SK-N-SH (cell line): ENCODE results near the gene G6PD. TPM values are rescaled to one million over a fixed set of nuclear protein-coding genes. Genes with fewer than 3 reads are reported as not detected.
"Not testable (repeated sequence)": the region's sequence is repeated elsewhere in the genome, so short reads cannot be mapped to it uniquely, and the experiment has no call there.

Experiments
- CTCF ChIA-PET: fragments of 300-600, 350-600 bp; formaldehyde crosslinking; extraction: SDS; loops from one replicate; lab custom pipeline; 2021; lab: Yijun Ruan, JAX
- POLR2A ChIA-PET: fragments of 350-600 bp; sonication (Branson Sonifier 250); formaldehyde crosslinking; extraction: SDS; loops from one replicate; lab custom pipeline; 2020; ENCODE audit warnings: antibody characterized with exemption, inconsistent platforms; lab: Yijun Ruan, JAX
- DNase-seq: peaks from one replicate; pipeline ENCODE4 v3.0.0; 2012
- H2AFZ ChIP-seq: fragments of 200-600 bp; sonication (generic); 2 replicates; pipeline ENCODE4 v1.8.1; 2016; ENCODE audit warnings: antibody characterized with exemption, mild to moderate bottlenecking, low read depth
- H3F3A ChIP-seq: fragments of 200-600 bp; sonication (generic); replicated peaks from 2 replicates; pipeline ENCODE3; 2016; ENCODE audit warnings: antibody characterized with exemption, mild to moderate bottlenecking; ENCODE audit not compliant: insufficient read depth
- H3K27ac ChIP-seq, 2 experiments: fragments of 200-500 bp in 1 of 2; fragments of 200-600 bp in 1 of 2; sonication (Bioruptor generic) in 1 of 2; sonication (generic), shearing (Covaris generic) in 1 of 2; 2 replicates each; pipeline versions ENCODE4 v1.5.1 to v1.6.1; 2014 to 2016; ENCODE audit warnings: low read depth in 2 of 2, inconsistent platforms in 1 of 2, low read length in 1 of 2, mild to moderate bottlenecking in 1 of 2, mixed read lengths in 1 of 2
- H3K27me3 ChIP-seq: fragments of 200-600 bp; sonication (generic), shearing (Covaris generic); 2 replicates; pipeline ENCODE4 v1.6.1; 2016; ENCODE audit warnings: mixed run types; ENCODE audit not compliant: insufficient read depth
- H3K36me3 ChIP-seq, 2 experiments: fragments of 200-500 bp in 1 of 2; fragments of 200-600 bp in 1 of 2; sonication (Bioruptor generic) in 1 of 2; sonication (generic) in 1 of 2; replicated peaks in 1 of 2; 2 replicates each; pipeline versions ENCODE3 to v1.5.1; 2014 to 2016; ENCODE audit warnings: low read length in 1 of 2, mild to moderate bottlenecking in 1 of 2; ENCODE audit not compliant: insufficient read depth in 2 of 2, control insufficient read depth in 1 of 2
- H3K4me1 ChIP-seq, 2 experiments: fragments of 200-500 bp in 1 of 2; fragments of 200-600 bp in 1 of 2; sonication (Bioruptor generic) in 1 of 2; sonication (generic), shearing (Covaris generic) in 1 of 2; 2 replicates each; pipeline versions ENCODE4 v1.5.1 to v1.6.1; 2014 to 2016; ENCODE audit warnings: low read depth in 1 of 2, low read length in 1 of 2, mixed run types in 1 of 2; ENCODE audit not compliant: insufficient read depth in 2 of 2, control insufficient read depth in 1 of 2
- H3K4me2 ChIP-seq: fragments of 200-600 bp; sonication (generic), shearing (Covaris generic); 2 replicates; pipeline ENCODE4 v1.6.1; 2017; ENCODE audit warnings: mixed run types
- H3K4me3 ChIP-seq, 2 experiments: fragments of 200-500 bp in 1 of 2; fragments of 200-600 bp in 1 of 2; sonication (Bioruptor generic) in 1 of 2; sonication (generic), shearing (Covaris generic) in 1 of 2; 2 replicates each; pipeline versions ENCODE4 v1.5.1 to v1.8.1; 2014 to 2016; ENCODE audit warnings: low read depth in 2 of 2, inconsistent platforms in 1 of 2, low read length in 1 of 2, mild to moderate bottlenecking in 1 of 2, mixed read lengths in 1 of 2, moderate library complexity in 1 of 2
- H3K79me2 ChIP-seq: fragments of 200-600 bp; sonication (generic); 2 replicates; pipeline ENCODE4 v1.8.1; 2017; ENCODE audit warnings: mild to moderate bottlenecking; ENCODE audit not compliant: insufficient read depth
- H3K9ac ChIP-seq: fragments of 200-600 bp; sonication (generic); 2 replicates; pipeline ENCODE4 v1.6.1; 2017; ENCODE audit warnings: mixed run types
- H3K9me2 ChIP-seq: fragments of 200-600 bp; sonication (generic); 2 replicates; pipeline ENCODE4 v1.6.1; 2017; ENCODE audit warnings: mixed run types
- H3K9me3 ChIP-seq: fragments of 200-600 bp; sonication (generic); 2 replicates; pipeline ENCODE4 v1.6.1; 2017; ENCODE audit warnings: mixed run types, mild to moderate bottlenecking, moderate library complexity
- H4K20me1 ChIP-seq: fragments of 200-600 bp; sonication (generic); 2 replicates; pipeline ENCODE4 v1.6.1; 2017; ENCODE audit warnings: mild to moderate bottlenecking, mixed run types; ENCODE audit not compliant: insufficient read depth
- WGBS: methylation state at CpG from one replicate; pipeline ENCODE4 v1.1.6; 2017; ENCODE audit warnings: low lambda C conversion rate; 5-methylcytosine and 5-hydroxymethylcytosine counted together
- polyA plus RNA-seq, 3 experiments: library from polyadenylated mRNA; depleted of rRNA; stranded (reverse); fragments of >200 nt; gene quantifications; 2 replicates each; pipeline ENCODE4 v1.2.3, GENCODE V29; 2012

G6PD gene
- polyA plus RNA-seq, 1 of the 3 experiments (the other 2 are of a cell fraction): 131 TPM

DNA sequence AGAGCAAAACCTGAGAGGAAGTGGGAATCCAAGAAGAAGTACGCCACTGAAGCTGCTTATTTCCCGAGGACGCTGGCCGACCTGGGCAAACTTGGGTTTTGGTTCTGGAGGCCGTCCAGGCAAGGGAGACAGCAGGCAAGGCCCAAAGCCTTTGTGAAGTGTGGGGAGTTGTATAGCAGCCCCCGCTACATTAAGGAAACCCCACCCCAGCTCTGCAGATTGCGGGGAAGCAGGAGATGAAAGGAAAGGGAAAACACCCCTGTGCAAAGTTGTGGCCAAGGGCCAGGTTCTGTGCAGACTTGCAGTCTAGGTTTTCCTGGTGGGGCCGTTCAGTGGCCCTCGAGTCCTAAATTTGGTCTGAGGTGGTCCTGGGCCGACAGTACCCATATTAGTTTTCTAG lies 26.4 kb upstream of the G6PD start:
- POLR2A ChIA-PET, H3K79me2 ChIP-seq, H3K27ac ChIP-seq, DNase-seq, H3K9ac ChIP-seq, H3K4me2 ChIP-seq, H2AFZ ChIP-seq, H3K9me2 ChIP-seq, H4K20me1 ChIP-seq, H3K9me3 ChIP-seq, H3K4me3 ChIP-seq, H3K27me3 ChIP-seq, H3K4me1 ChIP-seq, H3K36me3 ChIP-seq, H3F3A ChIP-seq, CTCF ChIA-PET: not testable (repeated sequence)
- WGBS: no CpG with 5 or more reads among the region's 10 CpGs

- CTCF ChIA-PET, H3K27ac ChIP-seq, DNase-seq, H3K36me3 ChIP-seq, H3K27me3 ChIP-seq, H3K4me1 ChIP-seq, H4K20me1 ChIP-seq, H3K4me3 ChIP-seq, POLR2A ChIA-PET, H3K4me2 ChIP-seq, H3K9me2 ChIP-seq, H3K9ac ChIP-seq, H3K79me2 ChIP-seq, H3K9me3 ChIP-seq, H3F3A ChIP-seq, H2AFZ ChIP-seq: not testable (repeated sequence)
- no CpG with 5 or more reads among the region's 11 CpGs for WGBS
Measured at GRCh38 chrX:154570361-154570760, 23.7 kb upstream of the G6PD start.

- H3K9me2 ChIP-seq, POLR2A ChIA-PET, H3K27me3 ChIP-seq, H3K4me1 ChIP-seq, H3K27ac ChIP-seq, CTCF ChIA-PET, H3K9ac ChIP-seq, H4K20me1 ChIP-seq, H3K79me2 ChIP-seq, H3K9me3 ChIP-seq, H3F3A ChIP-seq, DNase-seq, H3K4me3 ChIP-seq, H2AFZ ChIP-seq, H3K4me2 ChIP-seq, H3K36me3 ChIP-seq: not testable (repeated sequence)
- no CpG with 5 or more reads among the region's 10 CpGs for WGBS
Measured at GRCh38 chrX:154562295-154562694, 15.6 kb upstream of the G6PD start.

GRCh38 chrX:154560326-154560725 lies 13.7 kb upstream of the G6PD start:
- H3K36me3 ChIP-seq, H3K9me2 ChIP-seq, CTCF ChIA-PET, DNase-seq, H3K27me3 ChIP-seq, H3K79me2 ChIP-seq, POLR2A ChIA-PET, H3K9me3 ChIP-seq, H2AFZ ChIP-seq, H3K4me2 ChIP-seq, H4K20me1 ChIP-seq, H3K4me1 ChIP-seq, H3F3A ChIP-seq, H3K4me3 ChIP-seq, H3K27ac ChIP-seq, H3K9ac ChIP-seq: not testable (repeated sequence)
- WGBS: 72% methylated on average over 8 of the region's 31 CpGs

GRCh38 chrX:154558896-154559295 lies 12.2 kb upstream of the G6PD start:
- H3K36me3 ChIP-seq, H3F3A ChIP-seq, H3K27ac ChIP-seq, H3K9me2 ChIP-seq, H3K9ac ChIP-seq, H2AFZ ChIP-seq, DNase-seq, H3K9me3 ChIP-seq, H3K4me3 ChIP-seq, H4K20me1 ChIP-seq, H3K79me2 ChIP-seq, H3K4me1 ChIP-seq, POLR2A ChIA-PET, CTCF ChIA-PET, H3K4me2 ChIP-seq, H3K27me3 ChIP-seq: not testable (repeated sequence)
- WGBS: no CpG with 5 or more reads among the region's 21 CpGs

DNA sequence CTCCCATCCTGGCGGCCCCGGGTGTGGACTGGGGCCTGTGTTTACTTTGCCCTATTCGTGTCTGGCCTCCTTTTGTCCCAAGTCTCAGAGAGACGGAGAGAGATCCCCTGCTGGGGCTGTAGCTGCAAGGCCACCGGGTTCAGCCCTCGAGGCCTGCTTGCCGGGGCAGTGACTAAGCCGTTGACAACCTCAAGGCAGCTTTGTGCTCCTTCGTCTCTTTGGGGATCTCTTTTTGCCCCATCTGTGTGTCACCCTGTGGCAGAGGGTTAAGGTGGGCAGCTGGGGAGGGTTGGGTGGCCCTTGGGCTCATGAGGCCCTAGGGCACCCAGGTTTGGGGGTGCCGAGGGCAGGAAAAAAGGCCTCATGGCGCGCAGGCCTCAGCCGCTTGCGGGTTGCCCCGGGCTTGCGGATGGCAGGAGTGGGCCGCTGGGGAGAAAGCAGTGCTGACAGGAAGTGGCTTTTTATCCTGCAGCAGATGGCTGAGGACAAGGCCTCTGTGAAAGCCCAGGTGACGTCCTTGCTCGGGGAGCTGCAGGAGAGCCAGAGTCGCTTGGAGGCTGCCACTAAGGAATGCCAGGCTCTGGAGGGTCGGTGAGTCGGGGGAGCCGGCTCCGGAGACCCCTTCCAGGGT lies 11.5 kb upstream of the G6PD start:
- H3K27ac ChIP-seq, CTCF ChIA-PET, H3K4me1 ChIP-seq, H3K27me3 ChIP-seq, POLR2A ChIA-PET, H2AFZ ChIP-seq, H3K9me3 ChIP-seq, H3K4me3 ChIP-seq, DNase-seq, H3K9ac ChIP-seq, H3K36me3 ChIP-seq, H3K9me2 ChIP-seq, H3F3A ChIP-seq, H4K20me1 ChIP-seq, H3K4me2 ChIP-seq: not testable (repeated sequence)
- H3K79me2 ChIP-seq: peaks cover 11% of the 10 kb centered on the region
- WGBS: no CpG with 5 or more reads among the region's 24 CpGs
